CD1c-positive myeloid dendritic cell (primary cell): ENCODE results near the gene SLC25A34.

ENCODE experiments used
- DNase-seq: peaks from one replicate; pipeline ENCODE4 v3.0.0-alpha.2; 2016; ENCODE audit errors: extremely low spot score

SLC25A34 gene

DNA sequence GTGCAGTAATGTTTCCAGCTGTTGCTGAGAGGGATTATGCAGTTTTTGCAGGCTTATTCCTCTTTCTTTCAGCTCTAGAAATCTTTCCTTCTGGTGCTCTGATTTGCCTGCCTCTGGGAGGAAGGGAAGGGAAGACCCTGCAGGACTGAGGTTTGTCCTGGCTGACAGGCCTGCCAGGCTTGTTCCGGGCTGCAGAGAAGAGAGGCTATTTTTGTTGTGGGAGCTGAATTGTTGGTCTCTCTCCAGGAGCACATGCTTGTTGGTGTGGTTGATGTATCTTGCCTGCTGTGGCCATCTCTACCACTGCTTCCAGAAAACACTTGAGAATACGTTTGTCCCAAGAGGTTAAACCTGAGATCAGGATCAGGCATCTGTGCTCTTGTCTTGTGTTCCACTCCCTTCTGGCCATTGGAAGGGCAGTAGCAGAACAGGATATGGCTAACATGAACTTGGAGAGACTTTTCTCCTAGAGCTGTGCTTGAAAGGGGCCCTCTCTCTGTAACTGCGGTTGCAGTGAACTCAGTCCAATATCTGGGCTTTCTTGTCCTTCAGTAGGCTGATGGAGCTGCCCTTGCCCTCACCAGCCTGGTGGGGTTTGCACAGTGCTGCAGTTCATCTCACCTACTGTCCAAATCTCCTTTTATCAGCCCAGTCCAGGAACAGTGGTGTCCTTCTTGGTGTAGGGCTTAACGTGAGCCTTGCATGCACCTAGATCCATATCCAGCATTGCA, 21.5 kb upstream of the SLC25A34 start:
- no peak for DNase-seq

DNA sequence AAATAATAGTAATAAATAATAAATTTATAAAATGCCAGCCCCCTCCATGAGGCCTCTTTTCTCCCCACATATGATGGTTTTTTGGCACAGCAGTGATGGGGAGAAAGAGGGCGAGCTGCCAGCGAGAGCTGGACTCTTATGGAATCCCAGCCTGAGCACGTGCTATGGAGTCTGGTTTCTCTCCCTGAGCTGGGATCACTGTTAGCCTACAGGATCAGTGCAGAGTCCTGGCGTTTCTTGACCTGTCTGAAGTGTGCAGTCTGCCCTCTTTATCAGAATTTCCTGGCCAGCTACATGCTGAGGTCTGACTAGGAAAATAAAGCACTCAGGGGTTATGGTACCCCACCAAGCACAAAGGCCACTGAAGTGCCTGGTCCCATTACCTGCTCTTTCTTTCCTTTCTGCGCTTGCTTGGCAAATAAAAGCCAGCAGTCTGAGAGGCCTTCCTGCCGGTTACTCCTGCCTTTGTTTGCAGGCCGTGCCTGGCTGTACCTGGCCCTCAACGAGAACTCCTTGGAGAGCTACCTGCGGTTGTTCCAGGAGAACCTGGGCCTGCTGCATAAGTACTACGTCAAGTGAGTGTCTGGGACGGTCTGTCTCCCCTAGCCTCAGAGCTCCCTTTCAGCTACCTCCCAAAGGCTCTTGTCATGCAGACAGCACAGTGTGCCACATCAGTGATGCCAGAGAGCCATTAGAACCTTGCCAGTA, 18.5 kb upstream of the SLC25A34 start:
- no peak for DNase-seq

DNA sequence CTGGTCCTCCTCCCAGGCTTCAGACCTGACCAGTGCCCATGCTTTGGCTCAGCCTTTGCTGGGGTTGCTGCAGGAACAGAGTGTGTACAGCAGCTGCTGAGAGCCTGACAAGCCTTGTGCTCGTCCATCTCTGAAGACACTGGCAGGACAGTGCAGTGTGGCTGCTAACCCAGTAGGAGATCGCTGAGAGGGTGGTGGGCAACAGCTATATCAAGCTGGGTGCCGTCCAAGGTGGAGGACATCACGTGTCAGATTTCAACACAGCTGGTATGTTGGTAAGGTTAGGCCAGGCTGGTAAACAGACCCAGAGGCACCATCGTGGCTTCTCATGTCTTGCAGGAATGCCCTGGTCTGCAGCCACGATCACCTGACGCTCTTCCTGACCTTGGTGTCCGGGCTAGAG, 17.9 kb upstream of the SLC25A34 start:
- DNase-seq: no peak

DNA sequence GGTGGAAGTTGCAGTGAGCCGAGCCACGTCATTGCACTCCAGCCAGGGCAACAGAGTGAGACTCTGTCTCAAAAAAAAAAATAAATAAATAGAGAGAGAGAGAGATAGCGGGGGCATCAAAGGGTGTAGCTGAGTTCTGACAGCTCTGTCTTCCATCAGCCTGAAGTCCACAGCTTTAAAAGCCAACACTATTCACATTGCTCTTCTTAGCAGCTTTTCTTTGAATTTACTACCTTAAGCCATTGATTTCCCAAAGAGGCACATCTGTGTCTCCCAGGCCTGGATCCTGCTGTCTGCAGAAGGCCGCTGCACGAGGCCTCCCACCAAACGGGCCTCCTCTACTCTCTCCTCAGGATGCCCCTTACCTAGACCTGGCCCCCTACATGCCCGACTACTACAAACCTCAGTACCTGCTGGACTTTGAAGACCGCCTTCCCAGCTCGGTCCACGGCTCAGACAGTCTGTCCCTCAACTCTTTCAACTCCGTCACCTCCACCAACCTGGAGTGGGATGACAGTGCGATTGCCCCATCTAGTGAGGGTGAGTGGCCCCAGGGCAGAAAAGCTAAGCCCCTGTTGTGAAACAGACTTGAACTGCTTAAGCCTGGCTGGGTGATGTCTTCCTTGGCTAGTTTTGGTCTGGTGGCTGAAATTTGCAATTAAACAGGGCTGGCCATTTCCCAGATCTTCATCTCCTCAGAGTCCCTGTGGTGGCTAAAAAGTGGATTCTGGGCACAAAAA, 16.5 kb upstream of the SLC25A34 start:
- no peak for DNase-seq

DNA sequence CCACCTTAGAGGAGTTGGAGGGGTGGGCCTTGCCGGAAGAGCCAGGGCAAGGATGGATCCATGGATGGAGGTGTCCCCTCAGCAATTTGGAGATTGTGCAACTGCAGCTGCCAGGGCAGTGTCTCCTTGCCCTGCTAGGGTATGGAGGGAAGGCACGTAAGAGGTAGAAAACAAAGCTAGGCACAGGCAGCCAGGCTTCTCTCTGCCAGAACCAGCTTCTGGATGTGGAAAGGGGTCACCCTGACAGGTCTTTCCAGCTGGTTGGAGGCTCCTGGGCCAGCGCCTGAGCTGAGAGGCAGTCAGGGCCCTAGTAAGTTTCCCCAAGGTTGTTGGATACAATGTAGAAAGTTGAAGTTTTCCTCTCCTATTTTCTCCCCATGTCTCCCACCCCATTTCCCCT, 15.2 kb upstream of the SLC25A34 start:
- DNase-seq: no peak

DNA sequence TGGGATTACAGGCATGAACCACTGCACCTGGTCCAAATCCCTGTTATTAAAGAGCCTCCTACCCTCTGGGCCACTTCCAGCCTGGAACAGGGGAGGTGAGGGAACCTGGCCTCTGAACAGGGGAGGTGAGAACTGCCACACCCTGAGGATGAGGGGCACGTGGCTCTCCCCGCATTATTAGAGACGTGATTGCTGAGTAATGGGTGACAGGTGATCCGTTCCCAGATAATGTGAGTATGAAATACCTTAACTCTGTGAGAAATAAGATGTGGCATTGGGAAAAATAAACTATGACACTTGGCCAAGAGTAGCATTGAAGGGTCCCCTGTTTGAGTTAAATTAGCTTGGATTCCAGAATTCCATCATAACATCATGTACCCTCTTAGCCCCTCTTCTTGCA, 13.6 kb upstream of the SLC25A34 start:
- no peak for DNase-seq

DNA sequence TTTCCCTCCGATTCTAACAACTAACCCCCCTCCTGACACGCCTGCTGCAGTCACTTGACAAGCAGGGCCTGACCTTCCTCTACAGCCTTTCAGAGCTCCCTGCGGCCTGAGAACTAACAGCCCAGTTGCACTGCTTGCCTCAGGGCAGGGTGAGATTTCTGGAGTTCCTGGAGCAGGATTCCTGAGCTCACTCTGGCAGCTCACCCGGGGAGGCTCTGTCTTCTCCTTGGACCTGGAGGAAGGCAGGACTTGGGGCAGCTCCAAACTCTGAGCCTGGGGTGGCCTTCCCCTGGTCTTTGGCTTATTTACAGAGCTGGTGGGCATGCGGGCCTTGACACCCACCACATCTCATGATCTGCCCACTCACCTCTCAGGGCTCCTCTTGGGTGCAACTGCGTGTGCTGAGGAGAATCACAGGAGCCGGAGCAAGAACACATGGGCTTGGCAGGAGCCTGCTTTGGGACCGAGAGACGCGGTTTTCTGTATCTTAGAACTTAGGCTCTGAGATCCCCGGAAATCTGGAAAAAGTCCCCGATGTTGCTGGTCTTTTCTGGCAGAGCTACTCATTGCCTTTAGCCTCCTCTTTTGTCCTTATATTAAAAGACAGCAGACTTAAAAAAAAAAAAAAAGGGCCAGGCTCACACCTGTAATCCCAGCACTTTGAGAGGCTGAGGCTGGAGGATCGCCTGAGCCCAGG, 13.1 kb upstream of the SLC25A34 start:
- DNase-seq: no peak

DNA sequence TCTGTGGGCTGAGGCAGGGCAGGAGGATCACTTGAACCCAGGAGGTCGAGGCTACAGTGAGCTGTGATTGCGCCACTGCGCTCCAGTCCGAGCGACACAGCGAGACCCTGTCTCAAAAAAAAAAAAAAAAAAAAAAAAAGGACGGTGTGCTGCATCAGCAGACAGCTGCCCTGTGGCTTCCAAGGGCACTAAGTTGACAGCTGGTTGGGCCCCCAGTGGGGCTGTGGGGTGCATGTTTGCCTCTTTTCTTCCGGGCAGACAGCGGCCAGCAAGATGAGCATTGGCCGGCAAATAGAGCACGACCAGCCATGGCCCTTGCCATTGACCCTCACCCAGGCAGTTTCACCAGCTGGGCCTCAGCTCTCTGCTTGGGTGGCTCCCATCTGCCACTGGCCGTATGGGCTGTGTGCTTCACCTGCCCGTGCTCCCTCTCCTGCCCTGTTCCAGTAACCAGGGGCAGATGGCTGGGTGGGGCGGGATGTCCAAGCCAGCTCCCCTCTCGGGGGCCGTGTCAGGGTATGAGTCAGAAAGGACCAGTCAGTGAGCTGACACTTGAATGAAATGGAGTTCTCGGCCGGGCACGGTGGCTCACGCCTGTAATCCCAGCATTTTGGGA, 12.3 kb upstream of the SLC25A34 start:
- no peak for DNase-seq

DNA sequence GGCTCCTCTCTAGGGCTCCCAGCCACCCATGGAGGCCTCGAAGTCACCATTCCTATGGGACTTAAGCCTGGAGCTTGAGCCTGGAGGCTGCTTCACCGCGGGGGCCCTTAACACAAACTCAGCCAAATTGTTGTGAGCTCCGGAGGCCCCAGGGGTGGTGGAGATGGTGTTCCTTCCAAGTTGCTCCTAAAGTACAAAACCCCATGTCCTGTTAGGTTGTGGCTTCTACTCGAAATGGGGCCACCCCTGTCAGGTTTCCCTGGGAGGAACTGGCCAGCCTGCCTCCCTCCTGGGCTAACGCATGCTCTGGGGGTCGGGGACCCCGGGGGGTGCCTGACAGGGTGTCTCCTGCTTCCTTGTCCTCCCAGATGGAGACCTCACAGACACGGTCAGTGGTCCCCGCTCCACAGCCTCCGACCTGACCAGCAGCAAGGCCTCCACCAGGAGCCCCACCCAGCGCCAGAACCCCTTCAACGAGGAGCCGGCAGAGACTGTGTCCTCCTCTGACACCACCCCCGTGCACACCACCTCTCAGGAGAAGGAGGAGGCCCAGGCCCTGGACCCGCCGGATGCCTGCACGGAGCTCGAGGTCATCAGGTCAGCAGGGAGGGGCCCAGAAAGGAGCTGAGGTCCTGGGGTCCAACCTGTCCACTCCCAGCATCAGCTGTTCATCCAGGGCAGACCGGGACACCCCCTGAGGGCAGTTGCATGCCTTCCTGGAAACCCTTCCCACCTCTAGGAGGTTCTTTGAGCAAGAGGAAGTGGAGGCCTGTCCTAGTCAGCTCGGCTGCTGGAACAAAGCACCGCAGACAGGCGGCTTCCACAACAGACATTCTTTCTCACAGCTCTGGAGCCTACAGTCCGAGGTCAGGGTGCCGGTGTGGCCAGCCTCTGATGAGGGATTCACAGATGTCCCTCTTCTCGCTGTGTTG, 10.8 kb upstream of the SLC25A34 start:
- no peak for DNase-seq

DNA sequence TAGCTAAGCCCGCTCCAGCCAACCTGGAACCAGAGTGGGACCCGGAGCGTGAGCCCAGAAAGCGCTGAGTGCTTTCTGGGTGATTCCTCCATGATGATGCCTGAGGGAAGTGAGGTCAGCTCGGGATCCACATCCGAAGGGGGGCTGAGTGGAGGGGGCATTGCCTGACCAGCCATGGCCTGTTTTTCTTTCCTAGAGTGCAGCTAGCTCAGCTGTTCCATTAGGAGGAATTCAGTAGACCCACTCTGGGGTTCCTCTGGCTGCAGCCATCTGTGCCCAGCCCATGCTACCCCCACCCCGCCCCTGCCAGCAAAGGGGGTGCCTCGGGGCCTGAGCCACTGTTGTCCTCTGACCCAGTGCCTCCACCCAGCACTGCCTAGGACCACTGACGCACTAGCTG, 9.6 kb upstream of the SLC25A34 start:
- no peak for DNase-seq

DNA sequence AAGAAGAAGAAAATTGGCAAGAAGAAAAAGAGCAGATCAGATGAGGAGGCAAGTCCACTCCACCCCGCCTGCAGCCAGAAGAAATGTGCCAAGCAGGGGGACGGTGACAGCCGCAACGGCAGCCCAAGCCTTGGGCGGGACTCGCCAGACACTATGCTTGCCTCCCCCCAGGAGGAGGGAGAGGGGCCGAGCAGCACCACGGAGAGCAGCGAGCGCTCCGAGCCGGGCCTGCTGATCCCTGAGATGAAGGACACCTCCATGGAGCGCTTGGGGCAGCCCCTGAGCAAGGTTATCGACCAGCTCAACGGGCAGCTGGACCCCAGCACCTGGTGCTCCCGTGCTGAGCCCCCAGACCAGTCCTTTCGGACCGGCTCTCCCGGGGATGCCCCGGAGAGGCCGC, 9.0 kb upstream of the SLC25A34 start:
- no peak for DNase-seq

DNA sequence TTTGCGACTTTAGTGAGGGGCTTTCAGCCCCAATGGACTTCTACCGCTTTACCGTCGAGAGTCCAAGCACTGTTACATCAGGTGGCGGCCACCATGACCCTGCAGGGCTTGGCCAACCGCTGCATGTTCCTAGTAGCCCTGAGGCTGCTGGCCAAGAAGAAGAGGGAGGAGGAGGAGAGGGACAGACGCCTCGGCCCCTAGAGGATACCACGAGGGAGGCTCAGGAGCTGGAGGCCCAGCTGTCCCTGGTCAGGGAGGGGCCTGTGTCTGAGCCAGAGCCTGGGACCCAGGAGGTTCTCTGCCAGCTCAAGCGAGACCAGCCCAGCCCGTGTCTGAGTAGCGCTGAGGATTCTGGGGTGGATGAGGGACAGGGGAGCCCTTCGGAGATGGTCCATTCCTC, 8.6 kb upstream of the SLC25A34 start:
- DNase-seq: no peak

DNA sequence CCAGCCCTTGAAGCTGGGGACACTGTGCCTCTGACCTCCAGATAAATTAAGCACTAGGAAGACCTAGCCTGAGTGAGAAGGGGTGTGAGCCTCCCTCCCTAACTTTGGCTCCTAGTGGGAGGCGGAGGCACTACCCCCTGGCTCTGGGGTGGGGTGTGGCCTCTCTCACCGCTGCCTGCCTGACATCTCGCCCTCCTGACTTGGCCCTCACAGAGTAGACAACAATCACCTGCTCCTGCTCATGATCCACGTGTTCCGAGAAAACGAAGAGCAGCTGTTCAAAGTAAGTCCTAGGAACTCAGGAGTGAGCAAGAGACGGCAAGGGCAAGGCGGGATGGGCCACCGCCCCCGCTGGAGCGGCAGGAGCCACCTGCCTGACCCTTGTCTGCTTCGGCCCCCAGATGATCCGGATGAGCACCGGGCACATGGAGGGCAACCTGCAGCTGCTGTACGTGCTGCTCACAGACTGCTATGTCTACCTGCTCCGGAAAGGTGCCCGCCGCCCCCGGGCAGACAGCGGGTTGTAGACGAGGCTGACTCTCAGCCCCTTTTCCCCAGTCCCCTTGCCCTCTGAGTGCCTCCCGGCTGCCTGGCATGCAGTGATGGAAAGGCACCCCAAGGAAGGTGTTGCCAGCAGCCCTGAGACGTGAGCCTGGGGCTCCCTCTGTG, 8.1 kb upstream of the SLC25A34 start:
- DNase-seq: no peak

DNA sequence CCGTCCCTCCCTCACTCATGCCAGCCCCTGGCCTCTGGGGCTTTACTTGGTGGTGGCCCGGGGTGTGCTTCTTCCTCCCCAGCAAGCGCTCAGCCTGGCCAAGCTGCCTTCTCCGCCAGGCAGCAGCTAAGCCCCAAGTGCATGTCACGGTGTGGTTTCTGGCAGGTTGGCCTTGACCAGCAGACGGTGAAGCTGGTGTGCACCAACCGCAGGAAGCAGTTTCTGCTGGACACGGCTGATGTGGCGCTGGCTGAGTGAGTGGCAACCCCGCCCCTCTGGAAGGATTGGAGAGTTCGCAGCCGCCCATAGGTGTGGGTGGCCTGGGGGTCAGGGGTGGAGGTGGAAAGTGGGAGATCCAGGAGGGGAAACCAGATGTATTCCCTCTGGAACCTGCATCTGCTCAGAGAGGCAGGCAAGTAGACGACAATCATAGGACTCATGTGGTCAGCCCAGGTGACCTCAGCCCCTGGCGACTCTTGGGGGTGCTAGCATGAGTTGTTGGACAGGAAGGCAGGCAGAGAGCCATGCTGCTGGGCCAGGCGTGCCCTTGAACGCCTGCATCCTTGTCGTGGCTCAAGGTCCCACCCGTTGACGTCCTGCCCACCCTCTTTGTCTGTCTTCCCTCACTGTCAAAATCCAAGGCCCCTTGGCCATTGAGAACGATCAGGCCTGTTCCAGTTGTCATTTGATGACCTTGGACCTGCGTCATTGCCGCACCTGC, 7.0 kb upstream of the SLC25A34 start:
- DNase-seq: no peak

DNA sequence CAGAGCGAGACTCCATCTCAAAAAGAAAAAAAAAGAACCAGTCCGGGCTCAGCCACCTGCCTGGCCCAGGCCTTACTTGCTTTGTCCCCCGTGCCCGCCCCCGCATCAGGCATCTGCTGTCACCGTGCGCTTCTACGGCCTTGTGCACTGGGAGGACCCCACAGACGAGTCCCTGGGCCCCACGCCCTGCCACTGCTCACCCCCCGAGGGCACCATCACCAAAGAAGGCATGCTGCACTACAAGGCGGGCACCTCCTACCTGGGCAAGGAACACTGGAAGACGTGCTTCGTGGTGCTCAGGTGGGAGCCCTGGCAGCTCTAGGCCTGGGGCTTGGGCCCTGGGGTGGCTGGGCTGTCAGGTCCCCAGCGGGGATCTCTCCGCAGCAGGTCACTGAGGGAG, 5.6 kb upstream of the SLC25A34 start:
- no peak for DNase-seq

DNA sequence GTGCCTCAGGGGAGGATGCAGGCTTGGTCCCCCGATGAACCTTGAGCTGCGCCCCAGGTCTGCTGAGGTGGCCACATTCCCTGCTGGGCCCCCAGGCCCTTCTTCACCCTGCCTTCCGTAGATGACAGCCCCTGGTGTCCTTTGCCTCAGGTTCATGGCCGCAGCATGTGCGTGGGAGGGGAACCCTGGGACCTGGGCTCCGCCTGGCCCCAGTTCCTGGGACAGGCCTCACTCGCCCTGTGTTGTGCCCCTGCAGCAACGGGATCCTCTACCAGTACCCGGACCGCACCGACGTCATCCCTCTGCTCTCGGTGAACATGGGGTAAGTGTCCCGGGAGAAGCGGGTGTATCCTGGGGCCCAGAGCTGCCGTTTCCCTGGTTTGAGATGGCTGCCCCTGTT, 5.1 kb upstream of the SLC25A34 start:
- no peak for DNase-seq

DNA sequence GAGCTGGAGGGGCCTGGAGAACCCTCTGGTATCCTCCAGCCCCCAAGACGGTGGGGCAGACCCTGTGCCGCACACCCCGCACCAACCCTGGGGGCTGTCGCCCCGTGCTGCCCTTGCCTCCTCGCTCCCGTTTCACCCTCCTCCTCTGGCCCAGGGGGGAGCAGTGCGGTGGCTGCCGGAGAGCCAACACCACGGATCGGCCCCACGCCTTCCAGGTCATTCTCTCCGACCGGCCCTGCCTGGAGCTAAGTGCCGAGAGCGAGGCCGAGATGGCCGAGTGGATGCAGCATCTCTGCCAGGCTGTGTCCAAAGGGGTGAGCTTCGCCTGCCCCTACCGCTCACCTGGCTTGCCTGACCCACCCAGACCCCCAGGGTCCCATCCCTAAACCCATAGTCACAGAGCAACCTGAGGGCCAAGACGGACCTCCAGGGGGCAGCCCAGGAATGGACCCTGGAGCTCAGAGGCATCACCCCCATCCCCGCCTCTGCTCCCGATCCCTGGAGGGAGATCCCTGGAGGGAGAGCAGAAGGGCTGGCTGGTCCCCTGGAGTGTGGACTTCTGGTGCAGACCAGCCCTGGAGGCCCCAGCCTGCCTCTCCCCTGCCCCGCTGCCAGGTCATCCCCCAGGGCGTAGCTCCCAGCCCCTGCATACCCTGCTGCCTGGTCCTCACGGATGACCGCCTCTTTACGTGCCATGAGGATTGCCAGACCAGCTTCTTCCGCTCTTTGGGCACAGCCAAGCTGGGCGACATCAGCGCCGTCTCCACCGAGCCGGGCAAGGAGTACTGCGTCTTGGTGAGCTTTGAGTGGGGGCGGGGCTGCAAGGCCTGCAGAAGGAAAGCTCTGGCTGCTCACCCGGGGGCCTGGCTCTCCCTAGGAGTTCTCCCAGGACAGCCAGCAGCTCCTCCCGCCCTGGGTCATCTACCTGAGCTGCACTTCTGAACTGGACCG, 4.0 kb upstream of the SLC25A34 start:
- no peak for DNase-seq

DNA sequence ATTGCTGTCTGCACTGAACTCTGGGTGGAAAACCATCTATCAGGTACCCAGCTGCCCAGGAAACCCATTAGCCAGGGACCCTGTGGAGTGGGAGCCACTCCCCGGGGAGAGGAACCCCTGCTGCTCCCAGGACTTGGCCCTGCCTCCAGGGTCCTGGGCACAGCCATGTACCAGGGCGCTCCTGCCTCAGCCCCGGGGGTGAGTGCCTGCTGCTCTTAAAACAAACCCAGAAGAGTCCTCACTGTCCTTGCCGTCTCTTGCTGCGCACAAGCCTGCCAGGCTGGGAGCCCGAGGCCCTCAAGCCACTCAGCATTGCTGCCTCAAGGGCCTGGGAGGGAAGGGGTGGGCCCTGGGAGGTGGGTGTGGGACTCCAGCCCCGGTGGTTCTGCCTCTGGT, 3.4 kb upstream of the SLC25A34 start:
- no peak for DNase-seq
